Mesenchymal stem cell (in vitro differentiated cells and primary cell): ENCODE data around the gene TP53TG5.
A peak's percentile ranks its signal among the peaks of the same experiment; 100 is the strongest.

Experiments
- DNase-seq: peaks from one replicate; pipeline ENCODE4 v3.0.0-alpha.2; 2013
- H2AFZ ChIP-seq: one replicate; pipeline ENCODE4 v1.6.1; 2013; ENCODE audit warnings: low read depth, mild to moderate bottlenecking, control low read depth, inconsistent platforms, low read length, moderate library complexity
- H2AK5ac ChIP-seq: 2 replicates; pipeline ENCODE4 v1.6.1; 2013; ENCODE audit warnings: low read length, moderate library complexity, mild to moderate bottlenecking, inconsistent platforms; ENCODE audit not compliant: severe bottlenecking
- H2BK120ac ChIP-seq: one replicate; pipeline ENCODE4 v1.6.1; 2013; ENCODE audit warnings: low read depth, mild to moderate bottlenecking, inconsistent platforms, low read length, moderate library complexity
- H2BK12ac ChIP-seq, 2 experiments: one replicate each; pipeline ENCODE4 v1.6.1; 2013; ENCODE audit warnings: inconsistent platforms in 2 of 2, low read length in 2 of 2, mild to moderate bottlenecking in 2 of 2, moderate library complexity in 2 of 2, control low read depth in 1 of 2
- H2BK15ac ChIP-seq: one replicate; pipeline ENCODE4 v1.6.1; 2013; ENCODE audit warnings: mild to moderate bottlenecking, low read depth, inconsistent platforms; ENCODE audit not compliant: poor library complexity, severe bottlenecking
- H2BK5ac ChIP-seq: 2 replicates; pipeline ENCODE4 v1.6.1; 2013; ENCODE audit warnings: low read depth, mild to moderate bottlenecking, low read length, control low read depth, inconsistent platforms; ENCODE audit not compliant: poor library complexity, severe bottlenecking
- H3K14ac ChIP-seq, 2 experiments: one replicate each; pipeline ENCODE4 v1.6.1; 2013; ENCODE audit warnings: inconsistent platforms in 2 of 2, low read length in 2 of 2, control low read depth in 1 of 2, mild to moderate bottlenecking in 1 of 2, moderate library complexity in 1 of 2
- H3K18ac ChIP-seq, 2 experiments: one replicate each; pipeline ENCODE4 v1.6.1; 2013; ENCODE audit warnings: inconsistent platforms in 2 of 2, low read length in 2 of 2, control low read depth in 1 of 2, low read depth in 1 of 2, mild to moderate bottlenecking in 1 of 2
- H3K23ac ChIP-seq, 2 experiments: one replicate each; pipeline ENCODE4 v1.6.1; 2013; ENCODE audit warnings: inconsistent platforms in 2 of 2, low read length in 2 of 2, mild to moderate bottlenecking in 2 of 2, moderate library complexity in 2 of 2, control low read depth in 1 of 2
- H3K27ac ChIP-seq: 2 replicates; pipeline ENCODE4 v1.5.1; 2013; ENCODE audit warnings: mild to moderate bottlenecking, moderate library complexity, low read length, control low read depth, inconsistent platforms; ENCODE audit not compliant: poor library complexity, severe bottlenecking
- H3K27me3 ChIP-seq, 2 experiments: 2 replicates each; pipeline versions ENCODE4 v1.6.1 to v1.7.0; 2013; ENCODE audit warnings: low read length in 2 of 2, mild to moderate bottlenecking in 2 of 2, moderate library complexity in 2 of 2, control low read depth in 1 of 2, inconsistent platforms in 1 of 2; ENCODE audit not compliant: control insufficient read depth in 1 of 2, insufficient read depth in 1 of 2
- H3K36me3 ChIP-seq, 2 experiments: 2 replicates each; pipeline versions ENCODE4 v1.6.1 to v1.7.0; 2013; ENCODE audit warnings: low read length in 2 of 2, control low read depth in 1 of 2, inconsistent platforms in 1 of 2, low read depth in 1 of 2, mild to moderate bottlenecking in 1 of 2; ENCODE audit not compliant: insufficient read depth in 2 of 2, control insufficient read depth in 1 of 2
- H3K4ac ChIP-seq, 2 experiments: one replicate each; pipeline ENCODE4 v1.6.1; 2013; ENCODE audit warnings: inconsistent platforms in 2 of 2, low read length in 2 of 2, mild to moderate bottlenecking in 2 of 2, moderate library complexity in 2 of 2, control low read depth in 1 of 2, low read depth in 1 of 2
- H3K4me1 ChIP-seq: 2 replicates; pipeline ENCODE4 v1.6.1; 2013; ENCODE audit warnings: low read depth, low read length, control low read depth; ENCODE audit not compliant: control insufficient read depth, insufficient read depth
- H3K4me2 ChIP-seq: 2 replicates; pipeline ENCODE4 v1.6.1; 2013; ENCODE audit warnings: low read length, mild to moderate bottlenecking, inconsistent platforms; ENCODE audit not compliant: poor library complexity, severe bottlenecking
- H3K4me3 ChIP-seq, 2 experiments: 2 replicates each; pipeline versions ENCODE4 v1.5.1 to v1.7.0; 2013; ENCODE audit warnings: low read length in 2 of 2, mild to moderate bottlenecking in 2 of 2, control low read depth in 1 of 2, low read depth in 1 of 2; ENCODE audit not compliant: insufficient read depth in 1 of 2
- H3K79me1 ChIP-seq: replicated peaks from 2 replicates; pipeline ENCODE4 v1.6.1; 2013; ENCODE audit warnings: mild to moderate bottlenecking, control low read depth, low read length, inconsistent platforms; ENCODE audit not compliant: poor library complexity, severe bottlenecking
- H3K9ac ChIP-seq: 2 replicates; pipeline ENCODE4 v1.7.0; 2013; ENCODE audit warnings: mild to moderate bottlenecking, low read length, moderate library complexity
- H3K9me3 ChIP-seq: 2 replicates; pipeline ENCODE4 v1.7.0; 2013; ENCODE audit warnings: mild to moderate bottlenecking, low read length; ENCODE audit not compliant: control insufficient read depth
- H4K8ac ChIP-seq: one replicate; pipeline ENCODE4 v1.6.1; 2013; ENCODE audit warnings: inconsistent platforms, mild to moderate bottlenecking, low read length, moderate library complexity
- H4K91ac ChIP-seq: one replicate; pipeline ENCODE4 v1.6.1; 2013; ENCODE audit warnings: mild to moderate bottlenecking, low read length, inconsistent platforms
- WGBS: methylation state at CpG from one replicate; pipeline ENCODE4 v1.1.7; 2013; ENCODE audit warnings: mixed read lengths; 5-methylcytosine and 5-hydroxymethylcytosine counted together

The TP53TG5 gene

GRCh38 chr20:45407067-45407745 is 29.1 kb upstream of the TP53TG5 start:
- 12% methylated on average over 27 of the region's 30 CpGs for WGBS
- Histone ChIP-seq H2AK5ac (no peak overlapping the region), H3K79me1 (peaks cover 5% of the 10 kb centered on the region), H3K23ac (no peak overlapping the region), H3K9ac (peak overlapping the region; percentile 87), H3K14ac (no peak overlapping the region), H2BK5ac (no peak overlapping the region), H3K36me3 (peaks cover 14 to 16% of the 10 kb centered on the region in 2 experiments), H3K4me2 (peak overlapping the region; percentile 93), H3K18ac (peak overlapping the region in 1 of 2 experiments; percentile 77), H3K4me1 (peaks cover 14% of the 10 kb centered on the region), H3K4ac (no peak overlapping the region), H2AFZ (no peak overlapping the region), H2BK120ac (no peak overlapping the region), H2BK15ac (no peak overlapping the region), H2BK12ac (no peak overlapping the region), H3K4me3 (peak overlapping the region; percentile 72 to 82), H3K9me3 (no peaks in the 10 kb centered on the region), H4K91ac (no peak overlapping the region), H3K27me3 (peaks cover 0 to 3% of the 10 kb centered on the region in 2 experiments), H4K8ac (no peak overlapping the region), H3K27ac (no peak overlapping the region)
- peak; percentile 67 for DNase-seq

GRCh38 chr20:45406260-45407066 is 28.3 kb upstream of the TP53TG5 start:
- Histone ChIP-seq H2BK5ac (no peak overlapping the region), H3K4me1 (peaks cover 14% of the 10 kb centered on the region), H2BK120ac (no peak overlapping the region), H3K23ac (peak overlapping the region in 1 of 2 experiments; percentile 84), H3K18ac (peak overlapping the region; percentile 8 to 87), H3K27ac (no peak overlapping the region), H3K36me3 (peaks cover 14 to 16% of the 10 kb centered on the region in 2 experiments), H3K9ac (peak overlapping the region; percentile 87), H2AK5ac (no peak overlapping the region), H3K4me3 (peak overlapping the region; percentile 72 to 82), H3K14ac (peak overlapping the region in 1 of 2 experiments; percentile 50), H3K27me3 (peaks cover 0 to 3% of the 10 kb centered on the region in 2 experiments), H3K79me1 (peaks cover 5% of the 10 kb centered on the region), H4K8ac (no peak overlapping the region), H3K4ac (peak overlapping the region in 1 of 2 experiments; percentile 65), H2BK12ac (peak overlapping the region in 1 of 2 experiments; percentile 45), H4K91ac (no peak overlapping the region), H2BK15ac (no peak overlapping the region), H3K4me2 (peak overlapping the region; percentile 93), H2AFZ (peak overlapping the region; percentile 88), H3K9me3 (no peaks in the 10 kb centered on the region)
- WGBS, result under 1% methylated on average over 52 of the region's 87 CpGs
- peak; percentile 36 for DNase-seq

- Histone ChIP-seq H2AK5ac (no peak overlapping the region), H3K36me3 (peaks cover 10 to 17% of the 10 kb centered on the region in 2 experiments), H3K4ac (no peak overlapping the region), H2BK120ac (no peak overlapping the region), H4K8ac (no peak overlapping the region), H3K14ac (peak overlapping the region in 1 of 2 experiments; percentile 50), H2BK5ac (no peak overlapping the region), H2BK12ac (peak overlapping the region in 1 of 2 experiments; percentile 76), H3K18ac (peak overlapping the region in 1 of 2 experiments; percentile 87), H3K23ac (peak overlapping the region in 1 of 2 experiments; percentile 84), H4K91ac (no peak overlapping the region), H2AFZ (peak overlapping the region; percentile 88), H3K4me2 (peak overlapping the region; percentile 93), H3K4me3 (peak overlapping the region; percentile 72 to 82), H3K27me3 (peaks cover 0 to 3% of the 10 kb centered on the region in 2 experiments), H2BK15ac (no peak overlapping the region), H3K79me1 (peaks cover 5% of the 10 kb centered on the region), H3K9me3 (peaks cover 1% of the 10 kb centered on the region), H3K4me1 (peaks cover 14% of the 10 kb centered on the region), H3K9ac (peak overlapping the region; percentile 87), H3K27ac (no peak overlapping the region)
- DNase-seq, result peak; percentile 14
- WGBS, result 3% methylated on average over 32 of the region's 49 CpGs
Observed at GRCh38 chr20:45405571-45406259, 27.6 kb upstream of the TP53TG5 start.
